C4-2B (cell line): Measurements from ENCODE around the gene PTTG1.
"Not testable (repeated sequence)": the region's sequence is repeated elsewhere in the genome, so short reads cannot be mapped to it uniquely, and the experiment has no call there.

Experiments
- H3K27ac ChIP-seq: fragments of 450-650 bp; 2 replicates; pipeline ENCODE4 v1.5.1; 2017
- CTCF ChIP-seq: fragments of 450-650 bp; conservative IDR thresholded peaks from 2 replicates; pipeline ENCODE4 v1.5.1; 2017; ENCODE audit warnings: mild to moderate bottlenecking
- ZFX ChIP-seq: fragments of 450-650 bp; IDR thresholded peaks from 2 replicates; pipeline ENCODE4 v1.6.1; 2017

Gene PTTG1

GRCh38 chr5:160423099-160423498, 1.4 kb downstream of the PTTG1 start:
- H3K27ac ChIP-seq = no peak overlapping the region
- TF ChIP-seq ZFX = no peak
- no peak for TF ChIP-seq CTCF

GRCh38 chr5:160427607-160428006, 6.0 kb downstream of the PTTG1 start:
- TF ChIP-seq CTCF = no peak
- TF ChIP-seq ZFX = no peak
- H3K27ac ChIP-seq = no peak overlapping the region

GRCh38 chr5:160432196-160432595, 10.5 kb downstream of the PTTG1 start:
- no peak for TF ChIP-seq ZFX
- no peak overlapping the region for H3K27ac ChIP-seq

- no peak overlapping the region for H3K27ac ChIP-seq
- TF ChIP-seq ZFX = no peak
Observed at GRCh38 chr5:160432787-160433186, 11.1 kb downstream of the PTTG1 start.

GRCh38 chr5:160434022-160434531, 12.4 kb downstream of the PTTG1 start:
- H3K27ac ChIP-seq = no peak overlapping the region

GRCh38 chr5:160435532-160435931, 13.9 kb downstream of the PTTG1 start:
- no peak overlapping the region for H3K27ac ChIP-seq
- TF ChIP-seq CTCF = no peak
- no peak for TF ChIP-seq ZFX

More at GRCh38 chr5:160434022-160434531, 12.4 kb downstream of the PTTG1 start:
- no peak for TF ChIP-seq CTCF
- no peak for TF ChIP-seq ZFX

GRCh38 chr5:160436017-160436416, 14.4 kb downstream of the PTTG1 start:
- H3K27ac ChIP-seq = no peak overlapping the region
- TF ChIP-seq ZFX = no peak
- TF ChIP-seq CTCF = no peak

- H3K27ac ChIP-seq = not testable (repeated sequence)
Observed at GRCh38 chr5:160436661-160437060, 15.0 kb downstream of the PTTG1 start.

- no peak overlapping the region for H3K27ac ChIP-seq
- no peak for TF ChIP-seq CTCF
- no peak for TF ChIP-seq ZFX
Observed at GRCh38 chr5:160437271-160437670, 15.6 kb downstream of the PTTG1 start.
